Keratinocyte (primary cell): ENCODE measurements around the gene SPDYE8.
"Not testable (repeated sequence)": the region's sequence is repeated elsewhere in the genome, so short reads cannot be mapped to it uniquely, and the experiment has no call there.

Experiments used
- EZH2 ChIP-seq: IDR thresholded peaks from one replicate; pipeline ENCODE4 v1.6.1; 2012; ENCODE audit warnings: inconsistent platforms, mild to moderate bottlenecking, low read length, moderate library complexity
- TF ChIP-seq, protein P1 (sequence below), 3 experiments: IDR thresholded peaks in 1 of 3; conservative IDR thresholded peaks in 1 of 3; optimal IDR thresholded peaks in 1 of 3; 2 replicates in 2 of 3; 3 replicates in 1 of 3; pipeline versions ENCODE3 to v1.5.1; 2011; ENCODE audit warnings: low read length in 3 of 3, mild to moderate bottlenecking in 3 of 3, moderate library complexity in 2 of 3, control low read depth in 1 of 3, inconsistent platforms in 1 of 3; ENCODE audit not compliant: insufficient read depth in 2 of 3; ENCODE audit errors: extremely low read depth in 1 of 3

DNA sequence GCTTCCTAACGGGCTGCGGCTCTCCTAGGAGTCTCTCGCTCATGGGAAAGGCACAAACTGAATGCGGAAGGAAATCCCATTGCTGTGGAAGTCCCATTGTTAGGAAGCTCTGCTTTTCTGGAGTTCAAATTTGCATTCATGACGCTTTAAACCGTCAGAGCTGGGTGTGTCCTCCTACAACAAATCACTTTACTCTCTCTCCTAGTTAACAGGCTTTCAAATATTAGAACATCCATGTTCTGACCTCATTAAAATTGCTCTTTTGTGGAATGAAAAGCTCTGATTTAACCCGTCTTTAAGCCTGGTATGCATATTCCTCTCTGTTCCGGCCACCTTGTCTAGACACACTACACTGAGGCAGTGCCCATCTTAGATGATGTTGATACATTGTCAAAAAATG is at the start of gene SPDYE8:
- TF ChIP-seq, protein P1, sequence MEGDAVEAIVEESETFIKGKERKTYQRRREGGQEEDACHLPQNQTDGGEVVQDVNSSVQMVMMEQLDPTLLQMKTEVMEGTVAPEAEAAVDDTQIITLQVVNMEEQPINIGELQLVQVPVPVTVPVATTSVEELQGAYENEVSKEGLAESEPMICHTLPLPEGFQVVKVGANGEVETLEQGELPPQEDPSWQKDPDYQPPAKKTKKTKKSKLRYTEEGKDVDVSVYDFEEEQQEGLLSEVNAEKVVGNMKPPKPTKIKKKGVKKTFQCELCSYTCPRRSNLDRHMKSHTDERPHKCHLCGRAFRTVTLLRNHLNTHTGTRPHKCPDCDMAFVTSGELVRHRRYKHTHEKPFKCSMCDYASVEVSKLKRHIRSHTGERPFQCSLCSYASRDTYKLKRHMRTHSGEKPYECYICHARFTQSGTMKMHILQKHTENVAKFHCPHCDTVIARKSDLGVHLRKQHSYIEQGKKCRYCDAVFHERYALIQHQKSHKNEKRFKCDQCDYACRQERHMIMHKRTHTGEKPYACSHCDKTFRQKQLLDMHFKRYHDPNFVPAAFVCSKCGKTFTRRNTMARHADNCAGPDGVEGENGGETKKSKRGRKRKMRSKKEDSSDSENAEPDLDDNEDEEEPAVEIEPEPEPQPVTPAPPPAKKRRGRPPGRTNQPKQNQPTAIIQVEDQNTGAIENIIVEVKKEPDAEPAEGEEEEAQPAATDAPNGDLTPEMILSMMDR (optimal IDR thresholded peaks at IDR 0.05 in 1 of 3, IDR thresholded peaks at IDR 0.05 in 1 of 3, conservative IDR thresholded peaks at IDR 0.05 in 1 of 3; ENCODE audit: extremely low read depth in 1 of 3, insufficient read depth in 2 of 3, low read length in 3 of 3) = not testable (repeated sequence)
- TF ChIP-seq EZH2 = not testable (repeated sequence)
